ENCODE measurements around the gene MEX3D. TPM values are rescaled to one million over a fixed set of nuclear protein-coding genes. Genes with fewer than 3 reads are reported as not detected.

MEX3D gene
- total and polyA plus RNA-seq, 9 donors, result 7.3 to 54.4 (median 34.8) TPM

GRCh38 chr19:1509602-1510441, 58.3 kb downstream of the MEX3D start:
- intact Hi-C loops (cut with DNase I), result no loop called here
- H3K27me3 ChIP-seq, result peaks cover under 1% of the 10 kb centered on the region
- TF ChIP-seq CTCF (IDR thresholded peaks at IDR 0.05), result no peak
- no peak for TF ChIP-seq POLR2A (IDR thresholded peaks at IDR 0.05)
- no peak for TF ChIP-seq EP300 (IDR thresholded peaks at IDR 0.05)

GRCh38 chr19:1508507-1508856, 59.6 kb downstream of the MEX3D start:
- Histone ChIP-seq H3K36me3 (no peaks in the 10 kb centered on the region), H3K27ac (peak overlapping the region in 1 of 2 donors; percentile 17), H3K4me3 (peak overlapping the region; percentile 38), H3K9me3 (no peaks in the 10 kb centered on the region), H3K4me1 (ENCODE audit: insufficient read depth) (peaks cover 2% of the 10 kb centered on the region), H3K27me3 (peaks cover 3% of the 10 kb centered on the region)
- no peak for DNase-seq
- 21 to 28% (median 25%) methylated on average over 12 of the region's 12 CpGs for WGBS, 3 donors
- TF ChIP-seq EP300 (IDR thresholded peaks at IDR 0.05) (no peak), CTCF (IDR thresholded peaks at IDR 0.05) (no peak), POLR2A (IDR thresholded peaks at IDR 0.05) (no peak)
- intact Hi-C loops (cut with DNase I), result no loop called here

More at GRCh38 chr19:1509602-1510441, 58.3 kb downstream of the MEX3D start:
- no peaks in the 10 kb centered on the region for H3K36me3 ChIP-seq
- DNase-seq, result no peak
- H3K27ac ChIP-seq, result no peak overlapping the region
- WGBS, 3 donors, result 40 to 51% (median 43%) methylated on average over 11 of the region's 11 CpGs
- no peaks in the 10 kb centered on the region for H3K9me3 ChIP-seq
- no peak overlapping the region for H3K4me3 ChIP-seq
- H3K4me1 ChIP-seq (ENCODE audit: insufficient read depth), result peaks cover 2% of the 10 kb centered on the region

GRCh38 chr19:1507763-1508506, 60.2 kb downstream of the MEX3D start:
- WGBS, 3 donors, result 0 to 1% (median 0%) methylated on average over 41 to 46 of the region's 46 CpGs
- peaks cover 2% of the 10 kb centered on the region for H3K4me1 ChIP-seq (ENCODE audit: insufficient read depth)
- intact Hi-C loops (cut with DNase I), result no loop called here
- peaks cover 3% of the 10 kb centered on the region for H3K27me3 ChIP-seq
- peak overlapping the region; percentile 38 for H3K4me3 ChIP-seq
- peak; percentile 69 for TF ChIP-seq EP300 (IDR thresholded peaks at IDR 0.05)
- TF ChIP-seq POLR2A (IDR thresholded peaks at IDR 0.05), result no peak
- TF ChIP-seq CTCF (IDR thresholded peaks at IDR 0.05), result no peak
- peak overlapping the region; percentile 17 to 87 for H3K27ac ChIP-seq
- peak; percentile 94 to 96 (median 95) for DNase-seq
- H3K36me3 ChIP-seq, result no peaks in the 10 kb centered on the region
- no peaks in the 10 kb centered on the region for H3K9me3 ChIP-seq

GRCh38 chr19:1507192-1507660, 60.9 kb downstream of the MEX3D start:
- WGBS, 3 donors, result 42 to 55% (median 48%) methylated on average over 23 of the region's 23 CpGs
- Histone ChIP-seq H3K27ac (peak overlapping the region in 1 of 2 donors; percentile 87), H3K4me3 (peak overlapping the region; percentile 38), H3K4me1 (ENCODE audit: insufficient read depth) (peaks cover 2% of the 10 kb centered on the region), H3K9me3 (no peaks in the 10 kb centered on the region), H3K36me3 (no peaks in the 10 kb centered on the region), H3K27me3 (peaks cover 3% of the 10 kb centered on the region)
- peak in 4 of 5 donors; percentile 29 to 62 (median 47) for DNase-seq
- intact Hi-C loops (cut with DNase I), result no loop called here
- TF ChIP-seq POLR2A (IDR thresholded peaks at IDR 0.05), result no peak
- no peak for TF ChIP-seq CTCF (IDR thresholded peaks at IDR 0.05)
- TF ChIP-seq EP300 (IDR thresholded peaks at IDR 0.05), result no peak

Measured in ovary (tissue), 9 donors.